ENCODE measurements around the gene MYDGF. TPM values are rescaled to one million over a fixed set of nuclear protein-coding genes. Genes with fewer than 3 reads are reported as not detected.

The MYDGF gene
- total and polyA plus RNA-seq, 12 donors = 35.9 to 159 (median 75.5) TPM

- 0 to 1% (median 0%) methylated on average over 2 to 43 of the region's 43 CpGs for WGBS, 4 donors
- intact Hi-C loops (cut with DNase I) = loop anchor here (5.0 kb wide), 2 partner anchors 59 to 79 kb away; partner anchors contain the start of gene SEMA6B (in 1 of the 2)
- Histone ChIP-seq H3K36me3 (replicated peaks in 1 of 2) (no peaks in the 10 kb centered on the region), H3K4me1 (replicated peaks in 1 of 2) (peaks cover 10 to 30% of the 10 kb centered on the region in 2 donors), H3K27ac (no peak overlapping the region), H3K27me3 (no peaks in the 10 kb centered on the region), H3K4me3 (peak overlapping the region in 1 of 4 donors; percentile 49), H3K9me3 (replicated peaks in 1 of 3) (no peaks in the 10 kb centered on the region)
- peak; percentile 65 to 96 (median 82) for TF ChIP-seq CTCF (IDR thresholded peaks at IDR 0.05)
- no peak for TF ChIP-seq POLR2A (IDR thresholded peaks at IDR 0.05)
- DNase-seq = peak in 6 of 7 donors; percentile 46 to 70 (median 60)
Measured at GRCh38 chr19:4636151-4636717, 33.9 kb downstream of the MYDGF start.

GRCh38 chr19:4635754-4636116 is 34.4 kb downstream of the MYDGF start:
- TF ChIP-seq POLR2A (IDR thresholded peaks at IDR 0.05) (no peak), CTCF (IDR thresholded peaks at IDR 0.05) (no peak)
- intact Hi-C loops (cut with DNase I) = loop anchor here (5.0 kb wide), 2 partner anchors 58 to 78 kb away; partner anchors contain the start of gene SEMA6B (in 1 of the 2)
- 7 to 43% (median 24%) methylated on average over 9 to 13 of the region's 13 CpGs for WGBS, 4 donors
- Histone ChIP-seq H3K4me3 (peak overlapping the region in 1 of 4 donors; percentile 49), H3K27me3 (no peaks in the 10 kb centered on the region), H3K36me3 (replicated peaks in 1 of 2) (no peaks in the 10 kb centered on the region), H3K9me3 (replicated peaks in 1 of 3) (no peaks in the 10 kb centered on the region), H3K27ac (no peak overlapping the region), H3K4me1 (replicated peaks in 1 of 2) (peaks cover 10 to 30% of the 10 kb centered on the region in 2 donors)
- no peak for DNase-seq

GRCh38 chr19:4633140-4633967 is 36.8 kb downstream of the MYDGF start:
- no peaks in the 10 kb centered on the region for H3K36me3 ChIP-seq (replicated peaks in 1 of 2)
- H3K27me3 ChIP-seq = no peaks in the 10 kb centered on the region
- peak overlapping the region in 1 of 5 donors; percentile 36 for H3K27ac ChIP-seq
- H3K9me3 ChIP-seq (replicated peaks in 1 of 3) = no peaks in the 10 kb centered on the region
- peak; percentile 62 to 88 (median 78) for TF ChIP-seq CTCF (IDR thresholded peaks at IDR 0.05)
- no peak for TF ChIP-seq POLR2A (IDR thresholded peaks at IDR 0.05)
- H3K4me3 ChIP-seq = no peak overlapping the region
- DNase-seq = peak; percentile 64 to 87 (median 79)
- intact Hi-C loops (cut with DNase I) = no loop called here
- H3K4me1 ChIP-seq (replicated peaks in 1 of 2) = peaks cover 4 to 25% of the 10 kb centered on the region in 2 donors
- WGBS, 4 donors = 24 to 35% (median 30%) methylated on average over 6 to 14 of the region's 14 CpGs

- Histone ChIP-seq H3K36me3 (replicated peaks in 1 of 2) (no peaks in the 10 kb centered on the region), H3K27ac (no peak overlapping the region), H3K9me3 (replicated peaks in 1 of 3) (no peaks in the 10 kb centered on the region), H3K4me3 (no peak overlapping the region), H3K27me3 (no peaks in the 10 kb centered on the region), H3K4me1 (replicated peaks in 1 of 2) (no peaks in the 10 kb centered on the region)
- no peak for DNase-seq
- TF ChIP-seq CTCF (IDR thresholded peaks at IDR 0.05) (no peak), POLR2A (IDR thresholded peaks at IDR 0.05) (no peak)
- intact Hi-C loops (cut with DNase I) = no loop called here
- WGBS, 4 donors = 38 to 60% (median 54%) methylated on average over 5 to 6 of the region's 6 CpGs
Measured at GRCh38 chr19:4624733-4625362, 45.3 kb downstream of the MYDGF start.

All from adrenal gland (tissue), 12 donors.